HUES64 (cell line): ENCODE results near the gene RAB42.

Experiments
- H3K27ac ChIP-seq: 2 replicates; pipeline ENCODE4 v1.7.0; 2013; ENCODE audit warnings: low read depth, low read length, inconsistent platforms
- H3K27me3 ChIP-seq: 2 replicates; pipeline ENCODE4 v1.6.1; 2013; ENCODE audit warnings: mild to moderate bottlenecking, low read length; ENCODE audit not compliant: insufficient read depth
- H3K36me3 ChIP-seq: 2 replicates; pipeline ENCODE4 v1.6.1; 2013; ENCODE audit warnings: mild to moderate bottlenecking, low read length; ENCODE audit not compliant: insufficient read depth
- H3K4me1 ChIP-seq: 2 replicates; pipeline ENCODE4 v1.6.1; 2013; ENCODE audit warnings: mild to moderate bottlenecking, low read length, moderate library complexity; ENCODE audit not compliant: insufficient read depth
- H3K4me3 ChIP-seq: 2 replicates; pipeline ENCODE4 v1.5.1; 2013; ENCODE audit warnings: mild to moderate bottlenecking, low read length, moderate library complexity
- H3K9ac ChIP-seq: 2 replicates; pipeline ENCODE4 v1.6.1; 2013; ENCODE audit warnings: mild to moderate bottlenecking, low read depth, low read length
- H3K9me3 ChIP-seq: 2 replicates; pipeline ENCODE4 v1.6.1; 2013; ENCODE audit warnings: low read depth, low read length; ENCODE audit not compliant: insufficient read depth
- WGBS: fragments of 150-250, 120-280 bp; methylation state at CpG from one replicate; pipeline ENCODE4 v1.1.7; 2013; ENCODE audit warnings: missing lambda C conversion rate; 5-methylcytosine and 5-hydroxymethylcytosine counted together

The RAB42 gene

GRCh38 chr1:28606771-28607170, 14.7 kb downstream of the RAB42 start:
- H3K4me1 ChIP-seq: no peaks in the 10 kb centered on the region; the same call in 1 of the 2 replicates
- peaks cover 61% of the 10 kb centered on the region for H3K36me3 ChIP-seq

GRCh38 chr1:28613175-28613574, 21.1 kb downstream of the RAB42 start:
- WGBS: 96% methylated on average over 5 of the region's 5 CpGs
- Histone ChIP-seq H3K9ac (no peak overlapping the region), H3K4me1 (no peaks in the 10 kb centered on the region), H3K27me3 (no peaks in the 10 kb centered on the region), H3K9me3 (no peaks in the 10 kb centered on the region), H3K36me3 (peaks cover 63% of the 10 kb centered on the region), H3K27ac (no peak overlapping the region), H3K4me3 (no peak overlapping the region)

More at GRCh38 chr1:28606771-28607170, 14.7 kb downstream of the RAB42 start:
- no peak overlapping the region for H3K4me3 ChIP-seq
- H3K27me3 ChIP-seq: no peaks in the 10 kb centered on the region
- H3K27ac ChIP-seq: no peak overlapping the region
- 94% methylated on average over 2 of the region's 2 CpGs for WGBS
- H3K9me3 ChIP-seq: no peaks in the 10 kb centered on the region
- no peak overlapping the region for H3K9ac ChIP-seq

GRCh38 chr1:28631713-28632112, 39.6 kb downstream of the RAB42 start:
- Histone ChIP-seq H3K4me3 (no peak overlapping the region), H3K4me1 (no peaks in the 10 kb centered on the region), H3K9me3 (no peaks in the 10 kb centered on the region), H3K27ac (no peak overlapping the region), H3K36me3 (no peaks in the 10 kb centered on the region), H3K9ac (no peak overlapping the region), H3K27me3 (no peaks in the 10 kb centered on the region)
- WGBS: no CpG with 5 or more reads among the region's 1 CpG

GRCh38 chr1:28632560-28632959, 40.5 kb downstream of the RAB42 start:
- Histone ChIP-seq H3K27ac (no peak overlapping the region), H3K36me3 (no peaks in the 10 kb centered on the region), H3K27me3 (no peaks in the 10 kb centered on the region), H3K4me3 (no peak overlapping the region), H3K9ac (no peak overlapping the region), H3K9me3 (no peaks in the 10 kb centered on the region), H3K4me1 (no peaks in the 10 kb centered on the region)
- WGBS: 97% methylated on average over 4 of the region's 4 CpGs

GRCh38 chr1:28640766-28641165, 48.7 kb downstream of the RAB42 start:
- H3K9ac ChIP-seq: no peak overlapping the region
- 89% methylated on average over 1 of the region's 1 CpG for WGBS
- H3K4me3 ChIP-seq: no peak overlapping the region
- no peak overlapping the region for H3K27ac ChIP-seq
- peaks cover 10% of the 10 kb centered on the region for H3K4me1 ChIP-seq
- H3K36me3 ChIP-seq: no peaks in the 10 kb centered on the region
- no peaks in the 10 kb centered on the region for H3K9me3 ChIP-seq
- H3K27me3 ChIP-seq: no peaks in the 10 kb centered on the region

- H3K27me3 ChIP-seq: no peaks in the 10 kb centered on the region
- WGBS: 1% methylated on average over 26 of the region's 26 CpGs
- H3K4me3 ChIP-seq: peak overlapping the region; percentile 98
- H3K4me1 ChIP-seq: peaks cover 10% of the 10 kb centered on the region
- no peaks in the 10 kb centered on the region for H3K36me3 ChIP-seq
- H3K9ac ChIP-seq: peak overlapping the region; percentile 89
- no peaks in the 10 kb centered on the region for H3K9me3 ChIP-seq
- H3K27ac ChIP-seq: peak overlapping the region; percentile 95
These were observed 50.2 kb downstream of the RAB42 start for GRCh38 chr1:28642056-28642846.

- Histone ChIP-seq H3K27me3 (no peaks in the 10 kb centered on the region), H3K4me1 (peaks cover 13% of the 10 kb centered on the region), H3K36me3 (no peaks in the 10 kb centered on the region), H3K27ac (peak within 1 kb of the TSS; percentile 95), H3K9ac (peak within 1 kb of the TSS; percentile 89), H3K4me3 (peak within 1 kb of the TSS; percentile 98), H3K9me3 (no peaks in the 10 kb centered on the region)
- WGBS: 8% methylated on average over 49 of the region's 49 CpGs
These were observed 51.0 kb downstream of the RAB42 start, which contains the start of gene TAF12 for GRCh38 chr1:28642847-28643635. Gene TAF12 (minus strand): TSS chr1:28643067. CDS start chr1:28622081, 20,986 bp downstream.

- Histone ChIP-seq H3K9me3 (no peaks in the 10 kb centered on the region), H3K27me3 (no peaks in the 10 kb centered on the region), H3K4me1 (peaks cover 13% of the 10 kb centered on the region), H3K9ac (no peak overlapping the region), H3K4me3 (no peak overlapping the region), H3K36me3 (no peaks in the 10 kb centered on the region), H3K27ac (no peak overlapping the region)
- 78% methylated on average over 3 of the region's 3 CpGs for WGBS
These were observed 52.4 kb downstream of the RAB42 start for GRCh38 chr1:28644494-28644893.
